Glomerular endothelial cell (primary cell): Measurements from ENCODE around the gene NTRK1. TPM values are rescaled to one million over a fixed set of nuclear protein-coding genes. Genes with fewer than 3 reads are reported as not detected.

Source experiments
- DNase-seq: peaks from one replicate; pipeline ENCODE4 v3.0.0-alpha.2; 2011; ENCODE audit warnings: low read depth, low spot score; ENCODE audit errors: extremely low read depth
- total RNA-seq: library from RNA; depleted of rRNA; stranded (reverse); fragments of >200 nt; gene quantifications from 2 replicates; pipeline ENCODE4 v1.2.3, GENCODE V29; 2015

Gene NTRK1
- total RNA-seq, 1 donor from 2014 or later: 0.41 TPM

GRCh38 chr1:156854634-156855033 lies 6.0 kb upstream of the NTRK1 start:
- no peak for DNase-seq

DNA sequence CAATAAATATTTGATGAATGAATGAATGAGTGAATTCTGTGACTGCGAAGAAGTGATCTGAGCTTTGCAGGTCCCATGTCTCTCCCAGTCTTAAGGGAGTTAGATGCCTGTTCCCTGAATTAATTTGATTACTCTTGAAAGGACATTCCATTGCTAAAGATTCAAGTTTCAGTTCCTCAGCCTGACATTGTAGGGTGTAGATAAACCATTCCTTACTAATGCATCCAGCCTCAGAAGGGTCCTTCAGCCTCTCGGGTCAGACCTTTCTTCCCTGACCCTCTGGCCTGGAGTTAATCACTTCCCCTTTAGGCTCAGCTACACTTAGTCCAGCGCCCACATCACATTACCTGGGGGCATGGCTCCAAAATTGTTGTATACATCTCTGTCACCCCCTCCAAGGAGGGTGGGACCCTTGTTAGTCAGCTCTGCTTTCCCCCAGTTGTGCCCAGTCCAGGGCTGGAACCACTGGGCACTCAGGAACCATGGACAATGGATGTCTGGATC lies 4.3 kb upstream of the NTRK1 start:
- DNase-seq: no peak

GRCh38 chr1:156857532-156857931 lies 3.1 kb upstream of the NTRK1 start:
- DNase-seq: no peak

DNA sequence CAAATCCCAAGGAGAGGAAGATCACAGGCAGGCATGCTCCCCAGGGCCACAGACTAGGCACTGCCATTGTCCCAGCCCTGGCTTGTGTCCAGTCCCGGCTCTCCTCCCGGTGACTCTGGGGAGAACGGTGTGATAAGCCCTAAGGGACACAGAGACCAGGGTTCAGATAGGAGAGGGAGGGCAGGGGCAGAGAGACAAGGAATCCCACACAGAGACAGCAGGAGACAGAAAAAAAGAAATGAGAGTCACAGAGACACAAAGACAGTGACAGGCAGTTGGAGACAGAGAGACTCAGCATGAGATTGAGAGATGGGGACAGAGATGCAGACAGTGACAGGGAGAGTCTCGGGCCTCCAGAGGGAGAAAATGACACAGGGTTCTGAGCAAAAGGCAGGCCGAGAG lies 2.1 kb upstream of the NTRK1 start:
- DNase-seq: no peak

DNA sequence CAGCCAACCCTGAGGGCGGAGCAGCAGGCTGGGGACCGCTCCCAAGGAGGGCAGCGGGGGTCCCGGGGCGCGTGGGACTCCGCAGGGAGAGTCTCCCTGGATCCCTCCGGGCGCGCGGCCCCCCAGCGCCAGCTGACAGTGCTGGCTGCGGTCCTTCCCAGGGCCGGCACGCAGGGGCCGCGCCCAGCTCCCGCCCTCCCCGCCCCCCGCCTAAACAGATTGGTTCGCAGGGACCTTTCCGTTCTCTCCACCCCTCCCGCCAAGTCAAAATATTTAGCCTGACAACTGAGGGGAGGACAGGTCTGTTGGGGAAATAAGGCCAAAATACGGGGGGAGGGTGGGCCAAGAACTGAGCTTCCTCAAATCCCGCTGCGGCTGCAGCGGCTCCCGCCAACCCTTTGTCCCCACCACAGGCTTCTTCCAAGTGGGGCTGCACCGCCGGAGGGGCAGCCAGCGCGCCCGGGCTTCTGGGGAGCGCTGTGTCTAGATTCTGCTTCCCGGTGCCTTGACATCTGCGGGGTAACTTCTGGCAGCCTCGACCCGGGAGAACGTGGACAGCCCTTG lies 1.6 kb upstream of the NTRK1 start, which contains the start of gene INSRR:
Gene INSRR (minus strand): TSS at position 159 of the 564 bp plus-strand sequence. CDS start 496 bp downstream, outside the sequence.
- no peak for DNase-seq

DNA sequence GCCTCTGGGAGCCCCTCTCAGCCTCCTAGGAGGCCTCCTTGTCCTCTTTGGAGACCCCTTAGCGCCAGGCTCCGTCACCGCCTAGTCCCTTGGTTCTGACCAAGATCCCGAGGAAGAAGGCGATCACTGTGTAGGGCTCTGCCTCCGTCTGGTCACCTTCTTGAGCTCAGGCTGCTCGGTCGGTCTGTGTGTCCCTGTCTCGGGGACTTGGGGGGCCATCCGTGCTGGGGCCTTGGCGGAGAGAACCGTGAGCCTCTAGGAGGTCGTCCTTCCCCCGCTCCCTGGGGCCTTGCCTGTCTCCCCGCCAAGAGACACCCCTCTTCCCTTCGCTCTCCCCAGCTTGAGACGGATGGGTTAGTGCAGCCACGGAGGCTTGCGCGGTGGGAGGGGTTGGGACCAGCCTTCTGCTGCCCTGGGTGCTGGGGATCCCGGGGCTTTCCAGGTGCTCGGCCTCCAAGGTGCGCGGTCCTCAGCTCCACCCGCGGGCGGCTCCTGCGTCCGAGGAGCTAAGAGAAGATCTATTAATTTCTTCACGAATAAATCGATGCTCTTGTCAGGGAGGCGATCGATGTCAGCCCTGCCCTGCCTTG lies 1.0 kb upstream of the NTRK1 start:
- DNase-seq: no peak

DNA sequence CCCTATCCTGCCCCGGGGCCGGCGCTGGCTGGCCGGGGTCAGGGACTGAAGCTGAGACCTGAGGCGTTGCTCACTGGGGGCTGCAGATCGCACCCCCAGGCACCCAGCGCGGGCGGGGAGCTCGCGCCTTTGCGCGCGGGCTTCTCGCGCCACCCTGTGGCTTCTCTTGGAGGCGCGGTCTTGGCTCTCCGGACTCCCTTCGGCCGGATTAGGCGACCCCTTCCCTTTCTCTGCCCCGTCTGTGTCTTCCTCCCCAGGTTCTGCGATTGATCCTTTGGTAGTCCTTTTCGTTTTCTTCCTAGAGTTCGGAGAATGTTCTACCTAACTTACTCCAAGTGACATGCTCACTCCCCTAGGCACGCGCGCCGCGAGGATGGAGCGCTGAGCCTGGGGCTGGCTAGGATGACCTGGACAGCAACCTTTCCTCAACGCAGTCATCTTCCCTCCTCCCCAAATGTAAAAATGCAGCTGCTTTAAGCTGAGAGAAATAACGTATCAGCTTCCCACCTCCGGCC lies 495 bp upstream of the NTRK1 start:
- no peak for DNase-seq

DNA sequence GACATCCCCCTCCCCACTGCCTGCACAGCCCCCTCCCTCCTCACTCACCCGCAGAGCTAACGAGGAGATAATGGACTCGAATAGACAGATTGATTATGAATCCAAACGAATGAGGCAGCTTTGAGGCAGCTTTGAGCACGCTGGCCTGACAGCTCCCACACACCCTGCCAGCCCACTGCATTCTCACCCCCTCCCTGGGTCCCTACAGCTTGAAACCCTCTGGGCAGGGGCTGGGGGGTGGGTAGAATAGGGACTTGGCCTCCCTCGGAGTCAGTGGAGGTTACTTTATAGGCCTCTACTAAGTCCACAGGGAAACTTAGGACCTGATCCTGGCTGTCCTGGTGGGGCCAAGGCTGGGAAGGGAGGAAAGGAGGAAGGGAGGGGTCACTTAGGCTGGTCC lies 1.9 kb downstream of the NTRK1 start:
- DNase-seq: no peak

GRCh38 chr1:156862997-156863599 lies 2.4 kb downstream of the NTRK1 start:
- DNase-seq: no peak

- no peak for DNase-seq
Observed at GRCh38 chr1:156863631-156864030, 3.0 kb downstream of the NTRK1 start.

DNA sequence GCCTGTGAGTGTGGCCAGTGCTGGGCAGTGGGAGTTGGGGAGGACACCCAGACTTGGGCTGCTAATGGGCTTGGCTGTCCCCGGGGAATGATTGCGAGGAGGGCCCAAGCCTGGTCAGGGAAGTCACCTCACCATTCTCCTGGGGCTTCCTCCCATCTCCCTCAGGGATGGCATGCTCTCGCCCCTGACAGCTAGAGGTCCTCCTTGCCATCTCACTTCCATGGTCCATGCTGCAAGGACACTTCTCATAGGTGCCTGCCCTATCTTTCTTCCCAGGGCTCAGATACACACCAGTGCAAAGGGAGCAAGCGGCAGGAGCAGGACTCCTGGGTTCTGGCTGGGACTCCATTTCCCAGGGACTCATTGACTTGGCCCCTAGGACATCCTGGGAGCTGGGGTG lies 4.1 kb downstream of the NTRK1 start:
- no peak for DNase-seq

GRCh38 chr1:156865258-156865657 lies 4.6 kb downstream of the NTRK1 start:
- DNase-seq: no peak

DNA sequence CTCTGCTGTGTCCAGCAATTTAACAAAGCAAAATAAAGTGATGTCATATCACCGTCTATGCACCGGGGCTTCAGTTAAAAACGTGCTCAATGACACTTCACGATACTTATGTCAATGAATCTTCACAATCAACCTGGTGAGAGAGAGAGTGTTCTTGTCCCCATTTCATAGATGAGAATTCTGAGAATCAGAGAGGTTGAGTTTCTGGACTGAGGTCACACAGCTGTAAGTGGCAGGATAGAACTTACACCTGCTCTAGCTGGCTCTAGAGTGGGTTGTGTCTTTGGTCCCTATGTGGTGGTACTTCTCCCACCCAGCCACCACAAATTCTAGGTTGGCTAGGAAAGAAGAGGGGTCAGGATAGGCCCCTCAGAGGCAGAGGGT lies 5.2 kb downstream of the NTRK1 start:
- no peak for DNase-seq

DNA sequence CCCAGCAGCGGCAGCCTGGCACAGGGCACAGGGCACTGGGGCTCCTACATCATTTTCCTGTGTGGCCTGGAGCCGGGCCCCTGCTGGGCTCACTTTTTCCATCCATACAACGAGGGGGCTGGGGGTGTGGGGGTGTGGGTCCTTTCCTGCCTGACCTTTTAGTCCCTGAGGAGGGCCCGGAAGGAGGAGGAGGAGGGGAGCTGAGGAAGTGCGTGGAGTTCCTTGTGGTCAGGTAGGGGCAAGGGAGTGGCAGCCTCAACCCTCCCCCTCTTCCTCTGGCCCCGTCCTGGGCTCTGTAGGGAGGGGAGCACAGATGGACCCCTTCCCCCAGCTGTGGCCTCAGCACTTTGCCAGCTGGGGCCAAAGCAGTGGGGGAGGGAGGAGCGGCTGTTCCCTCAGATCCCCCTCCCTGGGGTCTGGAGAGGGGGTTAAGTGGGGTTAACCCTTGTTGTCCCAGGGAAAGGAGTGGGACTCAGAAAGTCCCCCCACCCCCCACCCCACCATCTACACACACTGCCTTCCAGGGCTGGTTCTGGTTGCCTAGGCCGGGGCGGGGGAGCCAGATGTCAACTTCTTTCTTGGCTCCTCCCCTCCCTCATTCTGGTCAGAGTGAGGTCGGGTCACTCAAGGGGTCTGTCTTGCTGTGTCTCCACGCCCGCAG lies 5.7 kb downstream of the NTRK1 start:
- DNase-seq: no peak

DNA sequence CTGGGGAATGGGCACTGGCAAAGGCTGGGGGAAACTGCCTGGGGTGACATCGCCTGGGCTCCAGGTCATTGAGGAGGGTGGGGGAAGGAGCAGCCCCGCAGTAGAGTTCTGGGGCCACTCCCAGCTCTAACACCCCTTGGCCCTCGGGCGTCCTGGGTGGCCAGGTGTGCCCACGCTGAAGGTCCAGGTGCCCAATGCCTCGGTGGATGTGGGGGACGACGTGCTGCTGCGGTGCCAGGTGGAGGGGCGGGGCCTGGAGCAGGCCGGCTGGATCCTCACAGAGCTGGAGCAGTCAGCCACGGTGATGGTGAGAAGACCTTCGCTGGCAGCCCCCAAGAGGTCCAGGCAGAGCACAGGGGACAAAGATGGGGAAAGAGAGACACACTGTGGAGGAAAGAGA lies 7.7 kb downstream of the NTRK1 start:
- no peak for DNase-seq

- no peak for DNase-seq
Observed at GRCh38 chr1:156869455-156869854, 8.8 kb downstream of the NTRK1 start.

DNA sequence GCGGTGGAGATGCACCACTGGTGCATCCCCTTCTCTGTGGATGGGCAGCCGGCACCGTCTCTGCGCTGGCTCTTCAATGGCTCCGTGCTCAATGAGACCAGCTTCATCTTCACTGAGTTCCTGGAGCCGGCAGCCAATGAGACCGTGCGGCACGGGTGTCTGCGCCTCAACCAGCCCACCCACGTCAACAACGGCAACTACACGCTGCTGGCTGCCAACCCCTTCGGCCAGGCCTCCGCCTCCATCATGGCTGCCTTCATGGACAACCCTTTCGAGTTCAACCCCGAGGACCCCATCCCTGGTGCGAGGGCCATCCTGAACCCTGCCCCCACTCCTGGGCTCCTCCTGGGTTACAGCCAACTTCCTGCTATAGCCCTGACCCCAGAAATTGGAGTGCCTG lies 13.0 kb downstream of the NTRK1 start:
- DNase-seq: no peak

- no peak for DNase-seq
Observed at GRCh38 chr1:156874142-156874541, 13.5 kb downstream of the NTRK1 start.

DNA sequence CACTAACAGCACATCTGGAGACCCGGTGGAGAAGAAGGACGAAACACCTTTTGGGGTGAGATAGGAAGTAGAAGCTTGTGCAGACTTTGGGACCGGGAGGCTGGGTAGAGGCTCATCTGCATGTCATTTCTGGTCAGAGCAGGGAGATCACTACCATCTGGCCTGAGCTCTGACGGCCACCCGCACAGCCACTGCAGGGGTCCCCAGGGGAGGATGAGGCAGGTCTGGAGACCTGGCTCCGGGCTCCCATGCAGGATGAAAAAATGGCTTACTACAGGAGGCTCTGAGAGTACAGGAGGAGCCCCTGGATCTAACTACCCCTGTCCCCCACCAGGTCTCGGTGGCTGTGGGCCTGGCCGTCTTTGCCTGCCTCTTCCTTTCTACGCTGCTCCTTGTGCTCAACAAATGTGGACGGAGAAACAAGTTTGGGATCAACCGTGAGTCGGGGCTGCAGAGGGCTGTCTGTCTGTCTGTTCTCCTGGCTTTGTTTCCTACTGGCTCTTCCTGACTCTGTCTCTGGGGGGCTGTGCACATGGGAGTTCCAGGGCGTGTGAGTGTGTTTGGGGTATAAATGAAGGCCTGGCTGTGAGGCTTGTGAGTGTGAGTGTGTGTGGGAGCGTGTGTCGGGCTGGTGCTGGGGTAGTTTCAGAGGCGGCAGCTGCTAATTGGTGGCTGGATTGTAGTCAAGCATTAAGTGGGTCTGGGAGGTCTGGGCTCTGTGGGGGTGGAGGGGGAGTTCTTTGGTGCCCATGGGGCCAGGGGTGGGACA lies 14.1 kb downstream of the NTRK1 start:
- DNase-seq: no peak

DNA sequence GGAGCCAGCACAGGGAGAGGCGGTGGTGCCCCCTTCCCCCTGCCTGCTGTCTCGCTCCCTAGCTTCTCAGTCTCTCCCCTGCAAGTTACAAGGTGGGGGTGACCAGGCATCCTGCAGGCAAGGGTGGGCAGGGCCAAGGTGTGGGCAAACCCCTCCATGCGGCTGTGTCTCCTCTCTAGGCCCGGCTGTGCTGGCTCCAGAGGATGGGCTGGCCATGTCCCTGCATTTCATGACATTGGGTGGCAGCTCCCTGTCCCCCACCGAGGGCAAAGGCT lies 14.6 kb downstream of the NTRK1 start:
- no peak for DNase-seq

- no peak for DNase-seq
Observed at GRCh38 chr1:156876281-156876680, 15.6 kb downstream of the NTRK1 start.
